Panc1 (cell line): Measurements from ENCODE around the gene KCTD14.
A peak's percentile ranks its signal among the peaks of the same experiment; 100 is the strongest.

Experiments
- POLR2AphosphoS5 ChIP-seq: IDR thresholded peaks from 2 replicates; pipeline ENCODE4 v1.6.1; 2012; ENCODE audit warnings: mild to moderate bottlenecking, low read depth, low read length, moderate library complexity
- TF ChIP-seq, protein P1 (sequence below): fragments of 450-650 bp; IDR thresholded peaks from 2 replicates; pipeline ENCODE4 v1.5.1; 2017; ENCODE audit warnings: mild to moderate bottlenecking

DNA sequence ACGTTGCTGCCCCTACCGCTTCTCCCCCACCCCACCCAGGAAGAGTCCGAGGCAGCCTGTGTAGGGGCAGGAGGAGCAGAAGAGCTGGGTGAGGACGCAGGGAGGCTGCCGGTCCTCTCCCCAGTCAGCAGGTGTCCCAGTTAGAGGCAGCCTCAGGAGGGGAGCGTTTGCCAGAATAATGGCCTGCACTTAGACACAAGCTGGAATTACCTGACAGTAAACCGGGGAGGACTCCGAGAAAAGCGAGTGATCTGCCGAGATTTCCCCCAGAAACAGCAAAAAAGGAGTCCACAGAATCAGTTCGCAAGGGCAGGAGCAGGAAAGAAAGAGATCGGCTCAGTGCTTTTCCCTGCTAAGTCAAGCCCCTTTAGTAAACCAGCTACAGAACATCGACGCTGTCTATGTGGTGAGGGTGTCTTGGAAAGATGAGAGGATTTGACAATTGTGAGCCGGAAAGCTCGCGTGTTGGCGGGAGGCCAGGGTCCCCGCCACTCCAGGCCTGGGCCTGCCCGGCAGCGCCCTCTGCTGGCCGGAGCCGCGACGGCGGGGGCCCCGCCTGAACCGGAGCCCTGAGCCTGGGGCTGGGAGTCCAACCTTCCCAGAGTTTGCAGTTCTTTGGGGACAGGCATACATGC lies 22.9 kb upstream of the KCTD14 start:
- TF ChIP-seq, protein P1, sequence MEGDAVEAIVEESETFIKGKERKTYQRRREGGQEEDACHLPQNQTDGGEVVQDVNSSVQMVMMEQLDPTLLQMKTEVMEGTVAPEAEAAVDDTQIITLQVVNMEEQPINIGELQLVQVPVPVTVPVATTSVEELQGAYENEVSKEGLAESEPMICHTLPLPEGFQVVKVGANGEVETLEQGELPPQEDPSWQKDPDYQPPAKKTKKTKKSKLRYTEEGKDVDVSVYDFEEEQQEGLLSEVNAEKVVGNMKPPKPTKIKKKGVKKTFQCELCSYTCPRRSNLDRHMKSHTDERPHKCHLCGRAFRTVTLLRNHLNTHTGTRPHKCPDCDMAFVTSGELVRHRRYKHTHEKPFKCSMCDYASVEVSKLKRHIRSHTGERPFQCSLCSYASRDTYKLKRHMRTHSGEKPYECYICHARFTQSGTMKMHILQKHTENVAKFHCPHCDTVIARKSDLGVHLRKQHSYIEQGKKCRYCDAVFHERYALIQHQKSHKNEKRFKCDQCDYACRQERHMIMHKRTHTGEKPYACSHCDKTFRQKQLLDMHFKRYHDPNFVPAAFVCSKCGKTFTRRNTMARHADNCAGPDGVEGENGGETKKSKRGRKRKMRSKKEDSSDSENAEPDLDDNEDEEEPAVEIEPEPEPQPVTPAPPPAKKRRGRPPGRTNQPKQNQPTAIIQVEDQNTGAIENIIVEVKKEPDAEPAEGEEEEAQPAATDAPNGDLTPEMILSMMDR: peak; percentile 100
- peak; percentile 49; the same call in 1 of the 2 replicates for TF ChIP-seq POLR2AphosphoS5
